GM12865 (cell line): ENCODE data around the gene TMEM43.

ENCODE experiments used
- DNase-seq: peaks from one replicate; pipeline ENCODE4 v3.0.0; 2010; ENCODE audit warnings: low read depth
- H3K4me3 ChIP-seq: 2 replicates; pipeline ENCODE4 v1.5.1; 2011; ENCODE audit warnings: mild to moderate bottlenecking, low read depth, low read length, control low read depth
- CTCF ChIP-seq: IDR thresholded peaks from 2 replicates; pipeline ENCODE4 v1.5.1; 2011; ENCODE audit warnings: low read length, control low read depth, low read depth, inconsistent platforms; ENCODE audit not compliant: insufficient read depth; ENCODE audit errors: missing control alignments

The TMEM43 gene

GRCh38 chr3:14142567-14143270 is 17.9 kb downstream of the TMEM43 start:
- no peak overlapping the region for H3K4me3 ChIP-seq
- no peak for DNase-seq
- no peak for TF ChIP-seq CTCF

DNA sequence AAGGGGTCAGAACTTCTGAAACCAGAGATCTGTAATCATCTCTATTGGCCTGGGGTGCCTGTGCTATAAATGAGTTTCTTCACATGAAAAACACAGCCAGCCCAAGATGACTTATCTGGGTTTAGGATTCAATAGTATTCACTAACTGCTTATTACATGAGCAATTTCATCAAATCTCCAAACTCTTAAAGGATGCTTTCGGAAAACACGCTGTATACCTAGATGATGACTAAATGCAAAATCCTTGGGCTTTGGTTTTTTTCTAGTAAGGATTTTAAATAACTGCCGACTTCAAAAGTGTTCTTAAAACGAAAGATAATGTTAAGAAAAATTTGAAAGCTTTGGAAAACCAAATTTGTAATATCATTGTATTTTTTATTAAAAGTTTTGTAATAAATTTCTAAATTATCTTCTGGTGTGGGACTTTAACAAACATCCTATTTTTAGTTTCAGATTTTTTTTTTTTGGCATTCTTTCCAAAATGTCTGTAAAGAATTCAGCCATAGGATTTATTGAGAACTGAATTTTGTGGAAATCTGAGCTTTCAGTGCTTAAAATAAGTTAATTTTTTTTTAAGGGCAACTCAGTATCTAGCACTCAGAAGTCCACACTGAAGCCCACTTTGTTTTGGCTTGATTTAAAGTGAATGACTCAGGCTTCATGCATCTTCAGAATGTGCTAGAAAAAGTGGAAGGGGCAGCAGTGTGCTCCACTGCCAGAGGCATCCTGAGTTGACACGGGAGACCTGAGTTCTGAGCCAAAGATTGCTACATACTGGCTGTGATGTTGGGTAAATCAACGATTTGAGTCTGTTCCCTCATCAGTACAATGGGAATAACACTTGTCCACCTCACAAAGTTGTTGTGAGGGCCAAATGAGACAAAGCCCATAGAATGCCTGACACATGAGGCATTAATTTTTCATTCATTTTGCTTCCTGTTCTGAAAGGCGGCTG is 18.7 kb downstream of the TMEM43 start:
- H3K4me3 ChIP-seq = no peak overlapping the region
- TF ChIP-seq CTCF = no peak
- no peak for DNase-seq

DNA sequence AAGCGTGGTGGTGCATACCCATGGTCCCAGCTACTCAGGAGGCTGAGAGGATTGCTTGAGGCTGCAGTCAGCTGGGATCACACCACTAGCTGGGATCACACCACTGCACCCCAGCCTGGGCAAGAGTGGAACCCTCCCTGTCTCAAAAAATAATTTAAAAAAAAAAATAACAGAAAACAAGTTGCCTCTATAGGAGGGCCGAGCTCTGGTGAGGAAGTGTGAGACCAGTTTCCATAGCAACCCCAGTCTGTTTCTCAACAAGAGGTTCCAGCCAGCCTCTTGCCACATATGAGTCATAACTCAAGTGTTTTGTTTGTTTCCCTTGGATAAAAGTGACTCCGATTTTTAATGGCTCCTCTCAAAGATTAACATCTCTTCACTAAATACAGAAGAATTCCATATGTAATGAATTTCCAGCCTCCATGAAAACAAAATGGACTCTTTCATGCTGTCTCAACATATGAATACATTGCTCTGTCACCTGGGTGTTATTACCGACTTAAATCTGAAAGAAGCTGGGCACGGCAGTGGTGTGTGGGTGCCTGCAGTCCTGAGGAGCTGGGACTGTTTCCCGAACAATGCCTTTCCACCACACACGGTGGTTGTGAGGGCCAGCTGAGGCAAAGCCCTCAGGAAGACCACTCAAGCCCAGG is 19.7 kb downstream of the TMEM43 start:
- no peak overlapping the region; the same call in 1 of the 2 replicates for H3K4me3 ChIP-seq
- DNase-seq = peak; percentile 91
- TF ChIP-seq CTCF = no peak

- no peak overlapping the region for H3K4me3 ChIP-seq
- TF ChIP-seq CTCF = no peak
- DNase-seq = no peak
These were observed 20.4 kb downstream of the TMEM43 start for GRCh38 chr3:14145236-14145635.

DNA sequence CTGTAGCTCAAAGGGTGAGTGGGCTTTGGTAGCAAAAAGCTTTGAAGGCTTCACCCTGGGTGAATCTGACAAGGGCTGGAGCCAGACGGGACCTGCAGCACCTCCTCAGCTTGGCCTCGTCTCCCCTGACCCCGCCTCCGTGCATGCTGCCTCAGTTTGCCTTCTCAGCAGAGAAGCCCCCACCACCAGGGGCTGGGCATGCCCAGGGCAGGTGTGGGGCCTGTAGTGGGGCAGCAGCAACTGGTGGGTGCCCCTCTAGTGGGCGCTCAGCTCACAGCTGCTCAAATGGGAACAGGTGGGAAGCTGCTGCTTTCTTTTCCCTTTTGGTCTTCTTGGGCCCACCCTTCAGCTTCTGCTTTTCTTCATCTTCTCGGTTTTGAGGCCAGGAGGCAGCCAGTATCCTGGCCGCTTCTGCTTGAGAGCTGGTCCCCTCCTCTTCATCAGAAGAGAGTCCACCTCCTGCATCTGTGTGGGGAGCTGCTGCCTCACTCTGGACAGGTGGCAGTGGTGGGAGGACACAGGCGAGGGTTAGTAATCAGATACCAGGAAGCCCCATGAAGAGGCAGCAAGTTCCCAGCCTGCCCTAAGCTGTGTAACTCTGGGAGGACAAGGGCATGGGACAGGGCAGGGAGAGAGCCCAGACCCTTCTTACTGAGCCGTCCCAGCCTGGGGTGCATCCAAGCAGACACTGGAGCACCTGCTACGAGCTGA is 21.0 kb downstream of the TMEM43 start:
- no peak for DNase-seq
- no peak overlapping the region for H3K4me3 ChIP-seq
- no peak for TF ChIP-seq CTCF

DNA sequence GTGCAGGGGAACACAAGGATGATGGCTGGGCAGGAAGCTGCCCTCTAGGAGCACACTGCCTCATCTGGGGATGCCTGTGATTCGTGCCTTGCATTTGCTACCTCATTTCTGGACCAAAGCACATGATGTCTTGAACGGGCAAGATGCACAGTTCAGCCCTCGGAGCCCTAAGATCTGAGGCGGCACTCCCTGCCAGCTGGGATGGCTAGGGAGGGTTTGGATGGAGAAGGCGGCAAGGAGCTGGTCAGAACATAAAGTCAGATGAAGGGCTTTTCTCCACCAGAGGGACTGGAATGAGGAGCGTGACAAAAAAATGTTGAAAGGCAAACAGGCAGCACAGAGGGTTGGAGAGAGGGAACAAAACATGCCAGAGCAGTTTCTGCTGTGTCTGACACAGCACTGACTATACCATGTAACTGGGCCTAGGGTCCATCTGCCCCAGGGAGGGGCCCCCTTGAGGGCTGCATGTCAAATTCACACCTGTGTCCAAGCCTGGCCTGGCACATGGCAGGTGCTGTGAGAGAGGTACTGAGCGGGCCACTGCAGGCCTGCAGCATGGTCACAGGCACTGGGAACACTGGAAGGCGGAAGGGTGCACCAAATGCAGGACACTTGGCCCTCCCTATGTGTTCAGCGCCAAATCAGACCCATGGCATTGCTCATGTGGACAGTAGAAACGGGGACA is 21.7 kb downstream of the TMEM43 start:
- TF ChIP-seq CTCF = no peak
- no peak for DNase-seq

More for the DNA sequence above, 21.7 kb downstream of the TMEM43 start:
- no peak overlapping the region for H3K4me3 ChIP-seq
